Retinal pigment epithelial cell (primary cell): ENCODE results near the gene PLCB1.

Experiments
- DNase-seq: peaks from one replicate; pipeline ENCODE4 v3.0.0-alpha.2; 2010; ENCODE audit warnings: low read depth
- H3K4me3 ChIP-seq: 2 replicates; pipeline ENCODE4 v1.5.1; 2011; ENCODE audit warnings: mild to moderate bottlenecking, low read length, control low read depth, moderate library complexity
- CTCF ChIP-seq: conservative IDR thresholded peaks from 2 replicates; pipeline ENCODE4 v1.5.1; 2011; ENCODE audit warnings: low read depth, low read length, control low read depth, inconsistent platforms

Gene PLCB1

GRCh38 chr20:8856668-8857067, 724.6 kb downstream of the PLCB1 start:
- H3K4me3 ChIP-seq, result no peak overlapping the region
- no peak for TF ChIP-seq CTCF
- DNase-seq, result no peak

GRCh38 chr20:8858181-8858787, 726.2 kb downstream of the PLCB1 start:
- TF ChIP-seq CTCF, result no peak
- no peak overlapping the region for H3K4me3 ChIP-seq
- DNase-seq, result no peak

GRCh38 chr20:8860011-8860495, 728.0 kb downstream of the PLCB1 start:
- peak; percentile 68 for DNase-seq
- TF ChIP-seq CTCF, result no peak
- no peak overlapping the region for H3K4me3 ChIP-seq

GRCh38 chr20:8862092-8862491, 730.0 kb downstream of the PLCB1 start:
- DNase-seq, result no peak
- no peak for TF ChIP-seq CTCF
- no peak overlapping the region for H3K4me3 ChIP-seq

- no peak for DNase-seq
- H3K4me3 ChIP-seq, result no peak overlapping the region
- no peak for TF ChIP-seq CTCF
Measured at GRCh38 chr20:8865636-8866035, 733.6 kb downstream of the PLCB1 start.

GRCh38 chr20:8867038-8867740, 735.1 kb downstream of the PLCB1 start:
- no peak for TF ChIP-seq CTCF
- no peak for DNase-seq
- no peak overlapping the region for H3K4me3 ChIP-seq

GRCh38 chr20:8870652-8871051, 738.6 kb downstream of the PLCB1 start:
- no peak overlapping the region for H3K4me3 ChIP-seq
- no peak for DNase-seq
- TF ChIP-seq CTCF, result no peak
